Stimulated activated naive CD4-positive, alpha-beta T cell treated with Interleukin-2 at 50 U/mL for 16 hours (primary cell): ENCODE data around the gene GET4.

Experiments used
- DNase-seq: peaks from one replicate; lab custom pipeline; 2025; lab: John Stamatoyannopoulos, UW

Gene GET4

GRCh38 chr7:886626-887487 lies 10.5 kb downstream of the GET4 start:
- no peak for DNase-seq

GRCh38 chr7:887488-887820 lies 11.1 kb downstream of the GET4 start:
- DNase-seq: no peak

- no peak for DNase-seq
Observed at GRCh38 chr7:888081-889024, 12.0 kb downstream of the GET4 start.

GRCh38 chr7:889025-889390 lies 12.7 kb downstream of the GET4 start:
- DNase-seq: no peak

- DNase-seq: no peak
Observed at GRCh38 chr7:889391-889790, 13.0 kb downstream of the GET4 start.

GRCh38 chr7:890868-891267 lies 14.5 kb downstream of the GET4 start:
- DNase-seq: no peak

- no peak for DNase-seq
Observed at GRCh38 chr7:891291-891690, 14.9 kb downstream of the GET4 start.

GRCh38 chr7:891805-892204 lies 15.5 kb downstream of the GET4 start:
- DNase-seq: no peak

GRCh38 chr7:892648-893593 lies 16.6 kb downstream of the GET4 start:
- no peak for DNase-seq

GRCh38 chr7:893686-894085 lies 17.3 kb downstream of the GET4 start:
- no peak for DNase-seq

GRCh38 chr7:894164-894867 lies 18.0 kb downstream of the GET4 start:
- no peak for DNase-seq

GRCh38 chr7:894927-895450 lies 18.6 kb downstream of the GET4 start:
- no peak for DNase-seq

GRCh38 chr7:895451-896052 lies 19.2 kb downstream of the GET4 start:
- DNase-seq: no peak

- DNase-seq: no peak
Observed at GRCh38 chr7:896346-897075, 20.2 kb downstream of the GET4 start.

- no peak for DNase-seq
Observed at GRCh38 chr7:897086-897485, 20.7 kb downstream of the GET4 start.

GRCh38 chr7:897771-898376 lies 21.5 kb downstream of the GET4 start:
- no peak for DNase-seq

- no peak for DNase-seq
Observed at GRCh38 chr7:898460-898854, 22.1 kb downstream of the GET4 start.

- DNase-seq: no peak
Observed at GRCh38 chr7:898855-899681, 22.7 kb downstream of the GET4 start.

- DNase-seq: no peak
Observed at GRCh38 chr7:899806-900205, 23.5 kb downstream of the GET4 start.
